HEK293T (cell line): ENCODE data around the gene CHD3.

ENCODE experiments used
- CTCF ChIA-PET: fragments of 350-600 bp; formaldehyde crosslinking; extraction: SDS; loops from one replicate; lab custom pipeline; 2021; ENCODE audit warnings: antibody characterized with exemption, inconsistent platforms; lab: Yijun Ruan, JAX
- POLR2A ChIA-PET: fragments of 350-600 bp; formaldehyde crosslinking; extraction: SDS; loops from one replicate; lab custom pipeline; 2020; ENCODE audit warnings: antibody characterized with exemption, inconsistent platforms; lab: Yijun Ruan, JAX
- DNase-seq: peaks from one replicate; pipeline ENCODE4 v3.0.0; 2012; ENCODE audit warnings: mixed read lengths; ENCODE audit errors: extremely low spot score
- ARNT ChIP-seq: fragments of 450-650 bp; IDR thresholded peaks from 2 replicates; pipeline ENCODE4 v1.6.1; 2017; ENCODE audit warnings: mild to moderate bottlenecking
- BHLHE40 ChIP-seq: fragments of 450-650 bp; IDR thresholded peaks from 2 replicates; pipeline ENCODE4 v1.6.1; 2016; ENCODE audit warnings: mild to moderate bottlenecking, moderate library complexity, borderline replicate concordance
- CTBP1 ChIP-seq: fragments of 450-650 bp; IDR thresholded peaks from 2 replicates; pipeline ENCODE4 v1.6.1; 2016; ENCODE audit warnings: borderline replicate concordance
- ELF4 ChIP-seq: fragments of 450-650 bp; IDR thresholded peaks from 2 replicates; pipeline ENCODE4 v1.6.1; 2017; ENCODE audit warnings: antibody characterized with exemption
- FOXA1 ChIP-seq: fragments of 450-650 bp; IDR thresholded peaks from 2 replicates; pipeline ENCODE4 v1.6.1; 2016; ENCODE audit warnings: mild to moderate bottlenecking
- FOXK2 ChIP-seq: fragments of 450-650 bp; IDR thresholded peaks from 2 replicates; pipeline ENCODE4 v1.6.1; 2016; ENCODE audit warnings: mild to moderate bottlenecking
- FOXM1 ChIP-seq: fragments of 450-650 bp; IDR thresholded peaks from 2 replicates; pipeline ENCODE4 v1.6.1; 2017; ENCODE audit warnings: mild to moderate bottlenecking, borderline replicate concordance
- HDGF ChIP-seq: fragments of 450-650 bp; IDR thresholded peaks from 2 replicates; pipeline ENCODE4 v1.6.1; 2017; ENCODE audit warnings: antibody characterized with exemption, borderline replicate concordance
- L3MBTL2 ChIP-seq: fragments of 450-650 bp; conservative IDR thresholded peaks from 2 replicates; pipeline ENCODE4 v1.6.1; 2016; ENCODE audit warnings: mild to moderate bottlenecking
- LEF1 ChIP-seq: fragments of 450-650 bp; IDR thresholded peaks from 2 replicates; pipeline ENCODE4 v1.6.1; 2017; ENCODE audit warnings: mild to moderate bottlenecking, borderline replicate concordance
- NFRKB ChIP-seq: fragments of 450-650 bp; IDR thresholded peaks from 2 replicates; pipeline ENCODE4 v1.6.1; 2016; ENCODE audit warnings: mild to moderate bottlenecking, moderate library complexity
- PKNOX1 ChIP-seq: fragments of 450-650 bp; IDR thresholded peaks from 2 replicates; pipeline ENCODE4 v1.6.1; 2016
- SP1 ChIP-seq: fragments of 450-650 bp; IDR thresholded peaks from 2 replicates; pipeline ENCODE4 v1.6.1; 2017
- SUZ12 ChIP-seq: fragments of 450-650 bp; IDR thresholded peaks from 2 replicates; pipeline ENCODE4 v1.6.1; 2016; ENCODE audit warnings: mild to moderate bottlenecking
- TARDBP ChIP-seq: fragments of 450-650 bp; IDR thresholded peaks from 2 replicates; pipeline ENCODE4 v1.6.1; 2016
- ZNF384 ChIP-seq: fragments of 450-650 bp; IDR thresholded peaks from 2 replicates; pipeline ENCODE4 v1.6.1; 2016

CHD3 gene

DNA sequence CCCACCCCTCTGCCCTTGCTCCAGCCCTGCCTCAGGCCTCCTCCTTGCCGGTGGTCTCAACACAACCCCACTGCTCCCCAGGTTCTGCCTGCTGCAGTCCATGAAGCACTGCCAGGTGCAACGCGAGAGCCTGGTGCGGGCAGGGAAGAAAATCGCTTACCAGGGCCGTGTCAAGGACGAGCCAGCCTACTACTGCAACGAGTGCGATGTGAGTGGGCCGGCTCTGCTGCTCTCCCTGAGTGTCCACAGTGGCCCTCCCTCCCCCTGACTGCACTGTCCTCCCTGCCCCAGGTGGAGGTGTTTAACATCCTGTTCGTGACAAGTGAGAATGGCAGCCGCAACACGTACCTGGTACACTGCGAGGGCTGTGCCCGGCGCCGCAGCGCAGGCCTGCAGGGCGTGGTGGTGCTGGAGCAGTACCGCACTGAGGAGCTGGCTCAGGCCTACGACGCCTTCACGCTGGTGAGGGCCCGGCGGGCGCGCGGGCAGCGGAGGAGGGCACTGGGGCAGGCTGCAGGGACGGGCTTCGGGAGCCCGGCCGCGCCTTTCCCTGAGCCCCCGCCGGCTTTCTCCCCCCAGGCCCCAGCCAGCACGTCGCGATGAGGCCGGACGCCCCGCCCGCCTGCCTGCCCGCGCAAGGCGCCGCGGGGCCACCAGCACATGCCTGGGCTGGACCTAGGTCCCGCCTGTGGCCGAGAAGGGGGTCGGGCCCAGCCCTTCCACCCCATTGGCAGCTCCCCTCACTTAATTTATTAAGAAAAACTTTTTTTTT, 35.5 kb upstream of the CHD3 start:
- POLR2A ChIA-PET, result no interaction called here

GRCh38 chr17:7853691-7854038, 34.9 kb upstream of the CHD3 start:
- CTCF ChIA-PET, result no interaction called here

More for the DNA sequence above, 35.5 kb upstream of the CHD3 start:
- CTCF ChIA-PET, result no interaction called here
- TF ChIP-seq FOXA1 (no peak), TARDBP (no peak), ELF4 (no peak), SUZ12 (no peak), SP1 (no peak), ARNT (no peak), LEF1 (no peak), HDGF (no peak), BHLHE40 (no peak), PKNOX1 (no peak), FOXK2 (no peak), NFRKB (no peak), CTBP1 (no peak), FOXM1 (no peak)
- no peak for DNase-seq

GRCh38 chr17:7854078-7854777, 34.4 kb upstream of the CHD3 start:
- ChIA-PET POLR2A (no interaction called here), CTCF (no interaction called here)
- TF ChIP-seq FOXA1, result no peak
- TF ChIP-seq ELF4, result no peak
- DNase-seq, result no peak

More at GRCh38 chr17:7853691-7854038, 34.9 kb upstream of the CHD3 start:
- TF ChIP-seq BHLHE40 (no peak), FOXA1 (no peak), SP1 (no peak), SUZ12 (no peak), FOXM1 (no peak), FOXK2 (no peak)
- DNase-seq, result no peak
- POLR2A ChIA-PET, result no interaction called here

DNA sequence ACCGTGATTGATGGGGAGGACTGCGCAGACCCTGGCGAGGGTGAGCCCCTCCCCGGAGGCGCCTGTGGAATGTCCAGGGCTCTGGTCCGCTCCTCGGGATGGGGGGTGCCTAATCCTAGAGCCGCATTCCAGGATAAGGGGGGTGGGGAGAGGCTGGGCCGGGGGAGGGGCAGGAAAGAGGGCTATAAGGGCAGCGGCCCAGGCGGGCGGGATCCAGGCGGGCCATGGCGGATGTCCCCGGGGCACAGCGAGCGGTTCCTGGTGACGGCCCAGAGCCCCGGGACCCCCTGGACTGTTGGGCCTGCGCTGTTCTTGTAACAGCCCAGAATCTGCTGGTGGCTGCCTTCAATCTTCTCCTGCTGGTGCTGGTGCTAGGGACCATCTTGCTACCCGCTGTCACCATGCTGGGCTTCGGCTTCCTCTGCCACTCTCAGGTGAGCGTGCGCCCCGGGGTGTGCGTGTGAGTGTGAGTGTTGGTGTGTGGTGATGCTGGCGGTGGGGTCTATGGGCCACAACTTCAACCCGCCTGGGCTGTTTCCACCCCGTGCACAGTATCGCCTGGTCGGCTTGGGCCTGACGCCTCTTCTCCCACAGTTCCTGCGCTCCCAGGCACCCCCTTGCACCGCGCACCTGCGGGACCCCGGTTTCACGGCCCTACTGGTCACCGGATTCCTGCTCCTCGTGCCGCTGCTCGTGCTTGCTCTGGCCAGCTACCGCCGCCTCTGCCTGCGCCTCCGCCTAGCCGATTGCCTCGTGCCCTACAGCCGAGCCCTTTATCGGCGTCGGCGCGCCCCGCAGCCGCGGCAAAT, 33.5 kb upstream of the CHD3 start, which contains the start of gene TMEM88:
Gene TMEM88 (plus strand): TSS at position 216 of the 809 bp plus-strand sequence. CDS start 9 bp downstream, at position 225.
- ChIA-PET CTCF (interaction anchor here (0.7 kb wide), 1 partner anchor 32 kb away, joined by 3 read pairs; no protein-coding TSS in a partner anchor), POLR2A (interaction anchor here (0.6 to 1.2 kb wide), 4 partner anchors 10 to 40 kb away, joined by 3 read pairs; no protein-coding TSS in a partner anchor)
- no peak for DNase-seq
- TF ChIP-seq ZNF384 (no peak), PKNOX1 (no peak), FOXA1 (no peak)

- CTCF ChIA-PET, result interaction anchor here (0.7 to 1.1 kb wide), 2 partner anchors 21 to 32 kb away, joined by 3 read pairs; no protein-coding TSS in a partner anchor
These were observed 33.0 kb upstream of the CHD3 start for GRCh38 chr17:7855660-7856010.

DNA sequence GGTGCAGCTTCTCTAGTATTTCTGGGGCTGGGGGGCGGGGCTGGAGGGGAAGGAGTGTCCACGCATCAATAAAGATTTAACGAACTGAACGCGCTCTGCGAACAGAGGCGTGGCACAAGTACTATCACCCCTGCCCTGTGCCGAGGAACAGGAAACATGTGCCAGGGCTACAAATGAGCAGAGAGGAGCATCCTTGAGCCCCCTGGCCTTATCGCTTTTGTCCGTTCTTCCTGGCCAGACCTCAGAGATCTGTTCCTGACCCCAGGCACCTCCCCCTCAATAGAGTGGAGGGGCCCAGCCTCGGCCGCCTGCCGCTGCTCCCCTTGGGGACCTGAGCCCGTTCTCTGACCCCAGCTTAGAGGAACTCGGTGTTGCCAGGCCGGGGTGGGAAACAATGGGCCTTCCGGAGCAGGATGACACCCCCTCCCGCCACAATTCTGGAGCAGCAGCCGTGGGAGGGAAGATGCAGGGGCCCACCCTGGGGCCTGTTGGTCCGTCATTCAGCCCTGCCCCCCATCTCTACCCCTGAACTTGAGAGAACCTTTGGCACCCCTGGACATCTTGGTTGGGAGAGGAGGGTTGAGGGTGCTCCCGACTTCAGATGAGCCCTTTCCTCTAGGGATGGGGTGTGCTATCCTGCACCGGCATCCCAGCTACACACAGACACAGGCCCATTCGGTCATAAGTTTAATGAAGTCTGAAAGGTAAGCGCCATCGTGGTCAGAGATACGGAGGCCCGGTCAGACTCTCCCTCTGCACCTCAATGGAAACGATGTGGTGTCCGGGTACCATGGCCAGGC, 32.4 kb upstream of the CHD3 start:
- ChIA-PET CTCF (interaction anchor here (0.8 to 1.2 kb wide), 5 partner anchors 18 to 134 kb away, joined by 3 to 7 read pairs (median 5); no protein-coding TSS in a partner anchor), POLR2A (interaction anchor here (0.6 to 1.9 kb wide), 14 partner anchors 11 to 201 kb away, joined by 3 to 18 read pairs (median 5); partner anchors contain the start of genes CNTROB and TRAPPC1)
- TF ChIP-seq ELF4 (no peak), L3MBTL2 (0 out of 2 replicates have a peak, but pooled peaks have one; percentile 34), BHLHE40 (no peak)
- DNase-seq, result peak; percentile 11

More at GRCh38 chr17:7855660-7856010, 33.0 kb upstream of the CHD3 start:
- DNase-seq, result no peak
- POLR2A ChIA-PET, result interaction anchor here (0.6 to 1.9 kb wide), 5 partner anchors 11 to 40 kb away, joined by 3 to 18 read pairs (median 3); no protein-coding TSS in a partner anchor
- TF ChIP-seq TARDBP (no peak), BHLHE40 (no peak), ELF4 (no peak), NFRKB (no peak)
